Fibroblast of skin of left quadriceps (primary cell): ENCODE measurements around the gene LPO.
A peak's percentile ranks its signal among the peaks of the same experiment; 100 is the strongest.

Source experiments
- DNase-seq, 2 experiments: peaks; one replicate each; pipeline ENCODE4 v3.0.0-alpha.2; 2013; ENCODE audit warnings: low read depth in 2 of 2

Gene LPO

DNA sequence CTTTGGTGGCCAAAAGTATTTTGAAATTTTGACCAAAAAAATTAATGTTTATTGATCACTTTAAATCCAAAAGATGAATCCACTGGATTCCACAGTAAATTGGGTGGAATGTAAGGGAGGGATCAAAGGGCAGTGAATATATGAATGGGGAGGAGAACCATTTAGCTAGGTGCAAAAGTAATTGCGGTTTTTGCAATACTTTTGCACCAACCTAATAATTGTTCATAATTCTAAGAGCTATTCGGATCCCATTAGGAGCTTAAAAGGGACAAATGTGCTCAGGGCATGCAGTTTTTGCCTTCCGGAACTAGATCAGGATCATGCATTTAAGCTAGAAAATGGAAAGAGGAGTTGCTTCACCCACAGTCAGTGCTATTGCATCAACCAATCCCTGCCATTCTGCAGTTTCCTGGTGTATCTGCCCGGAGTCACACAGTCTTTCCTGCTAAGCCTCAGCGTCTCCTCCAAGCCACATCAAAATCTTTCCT, at the start of gene LPO:
TSS of gene LPO (plus strand) at position 438 of the 488 bp plus-strand sequence. CDS start 4,396 bp downstream, outside the sequence.
- no peak for DNase-seq

- peak; percentile 58 to 61 for DNase-seq
Measured at GRCh38 chr17:58189436-58190146, 48.8 kb upstream of the LPO start.

DNA sequence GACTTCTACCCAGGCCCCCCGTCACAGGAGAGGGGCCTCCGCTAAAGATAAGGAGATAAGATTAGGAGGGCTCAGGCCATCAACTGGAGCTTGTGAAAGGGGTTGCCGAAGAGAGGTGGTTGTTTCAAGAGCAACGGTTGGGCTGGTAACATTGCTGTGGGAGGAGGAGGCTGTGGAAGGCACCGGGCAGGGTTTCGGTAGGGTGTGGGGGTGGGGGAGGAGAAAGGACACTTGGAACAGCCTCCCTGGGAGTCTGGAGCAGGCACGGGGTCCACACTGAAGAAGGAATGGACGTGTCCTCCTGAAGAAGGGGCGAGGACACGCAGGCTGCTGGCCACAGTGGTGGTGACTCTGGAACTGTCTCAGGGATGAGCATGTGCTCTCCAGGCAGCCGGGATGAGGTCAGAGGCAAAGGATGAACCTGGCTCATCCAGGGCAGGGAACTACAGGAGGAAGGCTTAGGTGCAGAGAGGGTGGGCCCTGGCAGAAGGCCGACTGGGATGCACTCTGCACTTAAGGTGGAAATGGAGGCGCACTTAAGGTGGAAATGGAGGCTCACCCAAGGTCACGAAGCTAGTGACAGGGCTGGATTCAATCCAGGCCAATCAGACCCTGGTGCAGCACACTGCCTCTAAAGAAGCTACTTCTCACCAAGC, 47.0 kb upstream of the LPO start:
- DNase-seq, result no peak

DNA sequence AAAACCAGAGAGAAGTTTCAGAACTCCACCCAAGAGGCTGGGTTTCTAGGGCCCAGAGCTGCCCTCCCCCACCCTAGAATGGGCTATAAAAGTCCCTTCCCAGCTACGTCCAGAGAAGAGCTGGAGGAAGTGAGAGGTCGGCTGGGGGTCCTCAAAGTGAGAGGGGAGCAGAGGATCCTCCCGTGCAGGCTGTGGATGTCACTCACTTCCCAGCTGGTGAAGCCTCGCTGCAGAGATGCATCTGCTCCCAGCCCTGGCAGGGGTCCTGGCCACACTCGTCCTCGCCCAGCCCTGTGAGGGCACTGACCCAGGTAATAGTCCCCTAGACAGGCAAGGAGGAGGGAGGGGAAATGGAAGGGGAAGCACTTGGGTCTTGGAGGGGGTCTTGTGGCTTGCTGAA, 45.8 kb upstream of the LPO start, which contains the start of gene EPX:
TSS of gene EPX (plus strand) at position 115 of the 400 bp plus-strand sequence. CDS start at position 236, 121 bp downstream.
- DNase-seq, result no peak

DNA sequence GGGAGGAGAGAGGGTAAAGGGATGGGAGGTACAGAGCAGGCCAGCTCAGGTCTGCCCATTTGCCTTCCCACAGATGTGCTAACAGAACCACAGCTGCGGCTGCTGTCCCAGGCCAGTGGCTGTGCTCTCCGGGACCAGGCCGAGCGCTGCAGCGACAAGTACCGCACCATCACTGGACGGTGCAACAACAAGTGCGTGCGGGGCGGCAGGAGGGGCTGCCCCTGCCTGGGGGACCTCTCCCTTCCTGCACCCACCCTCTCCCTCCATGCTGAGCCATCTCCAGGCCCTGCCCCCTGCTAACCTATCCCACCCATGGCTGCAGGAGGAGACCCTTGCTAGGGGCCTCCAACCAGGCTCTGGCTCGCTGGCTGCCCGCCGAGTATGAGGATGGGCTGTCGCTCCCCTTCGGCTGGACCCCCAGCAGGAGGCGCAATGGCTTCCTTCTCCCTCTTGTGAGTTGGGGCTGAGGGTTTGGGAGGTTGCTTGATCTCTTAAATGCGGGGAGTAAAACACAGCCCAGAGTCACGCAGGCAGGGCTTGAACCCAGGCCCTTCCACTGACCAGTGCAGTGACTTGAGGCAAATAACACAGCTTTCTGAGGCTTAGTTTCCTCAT, 44.6 kb upstream of the LPO start:
- no peak for DNase-seq

DNA sequence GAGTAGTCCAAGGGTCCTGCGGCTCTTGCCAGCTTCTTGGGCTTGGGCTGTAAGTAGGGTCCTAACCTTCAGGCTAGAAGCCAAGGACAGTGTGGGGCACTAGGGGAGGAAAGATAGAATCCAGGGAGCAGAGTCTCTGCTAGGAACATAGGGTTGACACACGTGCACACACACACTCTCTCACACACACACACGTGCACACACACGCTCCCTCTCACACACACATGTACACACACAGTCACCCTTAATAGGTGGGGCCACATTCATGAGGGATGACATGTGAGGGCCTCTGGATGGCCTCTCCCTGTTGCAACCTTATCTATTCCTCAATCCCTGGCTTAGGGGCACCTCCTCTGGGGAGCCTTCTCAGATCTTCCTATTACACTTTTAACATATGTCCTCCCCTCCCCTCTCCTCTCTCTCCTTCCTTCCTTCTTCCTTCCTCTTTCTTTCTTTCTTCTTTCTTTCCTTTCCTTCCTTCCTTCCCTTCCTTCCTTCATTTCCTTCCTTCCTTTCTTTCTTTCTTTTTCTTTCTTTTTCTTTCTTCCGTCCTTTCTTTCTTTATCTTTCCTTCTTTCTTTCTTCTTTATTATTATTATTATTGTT, 42.8 kb upstream of the LPO start:
- DNase-seq, result no peak

DNA sequence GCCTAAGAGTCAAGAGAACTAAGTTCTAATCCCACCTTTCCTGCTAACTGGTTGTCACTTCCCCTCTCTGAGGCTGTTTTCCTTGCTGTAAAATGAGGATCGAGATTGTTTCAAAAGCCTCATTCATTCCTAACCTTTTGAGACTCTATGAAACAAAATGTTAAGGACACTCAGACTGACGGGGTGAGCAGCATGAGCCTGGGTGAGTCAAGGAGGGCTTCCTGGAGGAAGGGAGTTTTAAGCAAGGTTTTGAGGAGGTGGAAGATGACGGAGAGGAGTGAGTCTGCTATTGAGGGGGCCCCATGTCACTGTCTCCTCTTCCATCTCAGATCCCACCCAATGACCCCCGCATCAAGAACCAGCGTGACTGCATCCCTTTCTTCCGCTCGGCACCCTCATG, 41.8 kb upstream of the LPO start:
- DNase-seq, result no peak

GRCh38 chr17:58200024-58200633, 38.3 kb upstream of the LPO start:
- DNase-seq, result no peak

GRCh38 chr17:58202859-58203258, 35.5 kb upstream of the LPO start:
- DNase-seq, result no peak

- no peak for DNase-seq
Measured at GRCh38 chr17:58204796-58205195, 33.6 kb upstream of the LPO start.

DNA sequence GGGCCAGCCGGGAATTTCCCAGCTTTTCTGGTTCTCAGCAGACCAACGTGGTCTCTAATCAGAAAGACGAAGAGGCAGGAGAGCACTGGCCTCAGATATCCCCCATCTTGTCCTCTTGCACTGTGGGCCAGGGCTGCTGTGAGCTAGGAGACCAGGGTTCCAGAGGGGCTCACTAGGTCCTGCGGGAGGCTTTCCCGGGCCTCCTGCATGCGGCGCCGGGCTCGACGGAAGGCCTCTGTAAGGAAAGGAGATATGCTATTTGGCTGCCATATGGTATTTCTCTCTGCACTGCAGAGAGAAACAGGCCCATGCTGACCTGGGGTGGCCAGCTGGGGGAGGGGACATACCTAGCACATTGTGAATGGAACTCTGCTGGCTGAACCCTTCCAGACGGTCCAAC, 32.4 kb upstream of the LPO start:
- DNase-seq, result no peak

DNA sequence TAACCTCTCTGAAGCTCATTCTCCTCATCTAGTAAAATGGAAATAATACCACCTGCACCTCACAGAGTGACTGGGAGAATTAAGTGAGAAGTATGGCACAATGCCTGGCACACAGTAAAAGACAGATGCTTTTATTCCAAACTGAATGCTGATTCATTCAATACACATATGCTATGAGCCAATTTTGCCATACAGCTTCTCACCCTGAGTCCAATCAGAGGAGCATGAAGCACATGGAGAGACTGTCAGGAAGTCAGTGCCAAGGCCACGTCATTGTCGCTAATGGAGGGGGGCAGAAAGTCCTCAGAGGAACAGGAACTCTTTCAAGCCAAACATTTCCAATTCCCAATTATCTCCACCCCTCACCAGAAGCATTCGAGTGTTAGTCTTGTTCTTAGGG, 30.9 kb upstream of the LPO start:
- DNase-seq, result no peak

GRCh38 chr17:58208344-58208743, 30.0 kb upstream of the LPO start:
- DNase-seq, result no peak

DNA sequence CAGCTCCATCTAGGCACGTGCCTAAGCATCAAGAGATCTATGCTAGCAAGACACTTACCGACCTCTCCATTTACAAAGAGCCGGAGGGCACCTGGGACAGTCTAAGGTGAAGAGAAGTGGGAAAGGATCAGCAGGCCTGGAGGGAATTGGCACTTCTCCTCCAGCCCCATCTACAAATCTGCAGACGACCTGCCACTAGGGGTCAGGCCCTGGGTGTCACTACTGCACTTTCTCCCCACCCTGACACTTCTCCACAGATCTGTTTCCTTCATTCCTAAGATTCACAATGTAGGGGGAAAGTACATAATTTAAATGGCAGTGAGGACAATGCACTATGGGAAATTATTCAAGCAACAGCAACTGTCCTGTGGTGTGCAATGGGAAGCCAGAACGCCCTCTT, 27.5 kb upstream of the LPO start:
- no peak for DNase-seq

DNA sequence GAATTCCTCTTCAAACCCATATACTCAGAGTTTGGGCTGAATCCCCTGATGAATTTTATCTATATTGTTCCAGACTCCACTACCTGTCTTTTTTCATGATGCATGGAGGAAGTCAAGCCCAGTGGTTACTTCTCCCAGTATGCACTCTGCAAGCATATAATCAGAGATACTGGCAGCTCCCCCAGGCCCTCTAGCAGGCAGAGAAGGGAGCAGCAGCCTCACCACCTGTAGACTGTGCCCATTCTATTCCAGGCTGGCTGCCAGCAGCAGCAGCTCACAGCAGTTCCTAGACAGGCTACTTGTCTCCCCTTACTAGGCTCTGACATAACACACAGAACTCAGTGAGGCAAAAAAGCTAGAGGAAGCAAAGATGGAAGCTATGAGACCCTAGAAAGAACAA, 22.7 kb upstream of the LPO start:
- no peak for DNase-seq

- DNase-seq, result no peak
Measured at GRCh38 chr17:58217766-58218165, 20.6 kb upstream of the LPO start.

GRCh38 chr17:58219007-58219788, 19.2 kb upstream of the LPO start, which contains the start of gene MKS1:
MKS1 (minus strand) TSS chr17:58219255; CDS start chr17:58219230, 25 bp downstream.
- peak; percentile 76 to 81 for DNase-seq

- no peak for DNase-seq
Measured at GRCh38 chr17:58219789-58220183, 18.6 kb upstream of the LPO start.

DNA sequence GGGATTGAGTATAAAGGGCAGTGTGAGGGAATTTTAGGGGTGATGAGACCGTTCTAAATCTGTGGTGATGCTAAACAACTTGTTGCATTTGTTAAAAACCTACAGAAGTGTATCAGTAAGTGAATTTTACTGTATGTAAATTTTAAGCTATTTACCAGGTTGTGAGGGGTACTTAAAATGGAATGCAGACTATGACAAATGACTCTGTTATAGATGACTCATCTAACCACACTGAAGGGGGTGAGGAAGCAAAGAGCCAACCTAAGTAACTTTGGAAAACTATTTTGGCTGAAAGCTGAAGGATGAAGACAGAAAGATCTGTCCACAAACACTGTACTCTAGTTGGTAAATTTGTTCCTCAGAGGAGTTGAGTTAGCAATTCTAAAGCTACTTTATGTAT, 14.1 kb upstream of the LPO start:
- peak; percentile 53 to 61 for DNase-seq

DNA sequence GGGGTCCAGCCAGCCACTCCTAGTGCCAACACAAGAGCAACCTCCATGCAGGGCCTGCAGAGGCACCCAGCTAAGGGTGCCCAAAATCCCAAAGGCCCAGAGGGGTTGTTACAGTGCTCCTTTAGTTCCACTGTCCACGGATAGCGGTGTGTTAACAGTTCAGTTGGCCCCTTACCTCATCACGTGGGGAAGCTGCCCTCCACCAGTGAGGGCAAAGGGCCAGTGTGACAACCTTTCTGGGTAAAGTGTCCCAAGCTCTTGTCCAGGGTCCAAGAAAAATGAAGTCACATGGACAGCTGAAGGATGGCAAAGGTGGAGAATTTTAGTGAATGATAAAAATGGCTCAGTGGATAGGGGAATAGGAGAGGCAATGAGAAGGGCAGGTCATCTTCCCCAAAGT, 10.7 kb upstream of the LPO start:
- no peak for DNase-seq

DNA sequence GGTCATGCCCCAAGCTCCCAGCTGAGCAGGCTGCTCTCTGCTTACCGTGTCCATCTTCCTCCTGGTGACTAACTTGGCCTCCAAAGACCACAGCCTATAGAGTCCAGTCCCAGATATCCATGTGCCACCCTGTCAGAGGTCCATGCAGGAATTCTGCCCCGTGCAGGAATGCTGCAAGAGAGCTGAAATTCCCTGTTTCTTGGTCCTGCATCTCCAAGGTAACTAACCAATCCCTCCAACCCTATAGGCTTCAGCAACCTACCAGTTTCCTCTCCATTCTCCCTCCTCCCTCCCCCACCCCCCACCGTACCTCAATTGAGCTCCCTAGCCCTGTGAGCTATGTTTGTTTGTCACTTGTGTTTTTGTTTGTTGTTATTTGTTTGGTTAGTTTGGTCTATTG, 9.7 kb upstream of the LPO start:
- no peak for DNase-seq
